Lower leg skin (tissue), 3 donors: Measurements from ENCODE around the gene CHKA.

Experiments
- CTCF ChIP-seq, 3 donors: fragments of 450-650 bp; IDR thresholded peaks; one replicate each; pipeline ENCODE4 v1.5.1; 2016; ENCODE audit warnings: antibody characterized with exemption in 3 of 3, mild to moderate bottlenecking in 3 of 3, moderate library complexity in 2 of 3
- POLR2A ChIP-seq, 2 donors: fragments of 450-650 bp; IDR thresholded peaks; one replicate each; pipeline ENCODE4 v1.6.1; 2016 to 2017; ENCODE audit warnings: antibody characterized with exemption in 2 of 2, mild to moderate bottlenecking in 1 of 2, moderate library complexity in 1 of 2

GRCh38 chr11:68009391-68010089 is 111.6 kb downstream of the CHKA start:
- TF ChIP-seq CTCF (IDR thresholded peaks at IDR 0.05) (no peak), POLR2A (IDR thresholded peaks at IDR 0.05) (no peak)
